HG03139 (cell line): ENCODE results near the gene TRIP11.

Experiments used
- ATAC-seq: cut with Tn5 transposase; IDR thresholded peaks from one replicate; pipeline ENCODE4 v1.9.1; 2021; ENCODE audit not compliant: unreplicated experiment

Gene TRIP11

GRCh38 chr14:91926131-91926890 lies 113.5 kb downstream of the TRIP11 start:
- ATAC-seq = no peak

- no peak for ATAC-seq
Measured at GRCh38 chr14:91925727-91926121, 114.1 kb downstream of the TRIP11 start.

- no peak for ATAC-seq
Measured at GRCh38 chr14:91925001-91925726, 114.7 kb downstream of the TRIP11 start.

- ATAC-seq = no peak
Measured at GRCh38 chr14:91920526-91920925, 119.3 kb downstream of the TRIP11 start.

- no peak for ATAC-seq
Measured at GRCh38 chr14:91919814-91920213, 120.0 kb downstream of the TRIP11 start.

- no peak for ATAC-seq
Measured at GRCh38 chr14:91918186-91918883, 121.5 kb downstream of the TRIP11 start.
